ENCODE measurements around the gene FLNB.

FLNB gene

GRCh38 chr3:58011580-58011979 lies 3.4 kb downstream of the FLNB start:
- no peak overlapping the region for H3K4me2 ChIP-seq (ENCODE audit: insufficient read depth, low read length, poor library complexity, severe bottlenecking)
- no peak overlapping the region for H3K23ac ChIP-seq (ENCODE audit: low read depth, low read length, poor library complexity)
- no peak for DNase-seq (ENCODE audit: low spot score)
- no peak overlapping the region for H4K8ac ChIP-seq (ENCODE audit: low read depth, low read length)
- H3K4me3 ChIP-seq (ENCODE audit: low read length in 2 of 2), result no peak overlapping the region
- H2BK5ac ChIP-seq (ENCODE audit: low read length), result no peak overlapping the region
- H3K4me1 ChIP-seq (ENCODE audit: control insufficient read depth in 2 of 2, insufficient read depth in 1 of 2, low read depth in 1 of 2, low read length in 2 of 2), result peaks cover 9 to 10% of the 10 kb centered on the region in 2 donors
- no peak overlapping the region for H3K14ac ChIP-seq (ENCODE audit: low read length)
- no peak overlapping the region for H3K9ac ChIP-seq (ENCODE audit: low read depth, low read length, poor library complexity)
- no peak overlapping the region for H3K18ac ChIP-seq (ENCODE audit: low read length)
- no peaks in the 10 kb centered on the region for H3K27me3 ChIP-seq (ENCODE audit: control insufficient read depth in 3 of 3, insufficient read depth in 3 of 3, low read depth in 1 of 3, low read length in 3 of 3)
- no peaks in the 10 kb centered on the region for H3K9me3 ChIP-seq (replicated peaks in 1 of 2; ENCODE audit: control insufficient read depth in 2 of 2, insufficient read depth in 1 of 2, low read depth in 1 of 2, low read length in 2 of 2)
- no peak overlapping the region for H2AFZ ChIP-seq (ENCODE audit: low read length)
- peaks cover 10% of the 10 kb centered on the region for H3K79me1 ChIP-seq (ENCODE audit: low read depth, low read length)
- no peak overlapping the region for H2BK12ac ChIP-seq (ENCODE audit: low read length)
- H3K36me3 ChIP-seq (replicated peaks in 1 of 2; ENCODE audit: control insufficient read depth in 2 of 2, insufficient read depth in 2 of 2, low read length in 2 of 2), result no peaks in the 10 kb centered on the region
- no peak overlapping the region for H3K4ac ChIP-seq (ENCODE audit: low read length)
- no peak overlapping the region for H2BK120ac ChIP-seq (ENCODE audit: low read depth, low read length)
- H2AK5ac ChIP-seq (ENCODE audit: low read depth, low read length), result no peak overlapping the region
- no peak overlapping the region for H4K91ac ChIP-seq (ENCODE audit: low read depth, low read length, poor library complexity)
- WGBS, 2 donors (ENCODE audit: extremely low coverage in 2 of 2, insufficient read length in 2 of 2, insufficient replicate concordance in 1 of 2), result no CpG with 5 or more reads among the region's 3 CpGs
- no peak overlapping the region for H3K27ac ChIP-seq (replicated peaks; ENCODE audit: low read length)
- H2BK15ac ChIP-seq (ENCODE audit: low read length), result no peak overlapping the region

- no peak overlapping the region for H2BK5ac ChIP-seq (ENCODE audit: low read length)
- H3K27me3 ChIP-seq (ENCODE audit: control insufficient read depth in 3 of 3, insufficient read depth in 3 of 3, low read depth in 1 of 3, low read length in 3 of 3), result no peaks in the 10 kb centered on the region
- H3K14ac ChIP-seq (ENCODE audit: low read length), result no peak overlapping the region
- H3K4ac ChIP-seq (ENCODE audit: low read length), result no peak overlapping the region
- DNase-seq (ENCODE audit: low spot score), result no peak
- peaks cover 10% of the 10 kb centered on the region for H3K79me1 ChIP-seq (ENCODE audit: low read depth, low read length)
- H3K4me2 ChIP-seq (ENCODE audit: insufficient read depth, low read length, poor library complexity, severe bottlenecking), result no peak overlapping the region
- no peak overlapping the region for H2BK120ac ChIP-seq (ENCODE audit: low read depth, low read length)
- no peak overlapping the region for H4K91ac ChIP-seq (ENCODE audit: low read depth, low read length, poor library complexity)
- H4K8ac ChIP-seq (ENCODE audit: low read depth, low read length), result no peak overlapping the region
- H3K4me3 ChIP-seq (ENCODE audit: low read length in 2 of 2), result no peak overlapping the region
- H2AK5ac ChIP-seq (ENCODE audit: low read depth, low read length), result no peak overlapping the region
- no peak overlapping the region for H2AFZ ChIP-seq (ENCODE audit: low read length)
- no peaks in the 10 kb centered on the region for H3K9me3 ChIP-seq (replicated peaks in 1 of 2; ENCODE audit: control insufficient read depth in 2 of 2, insufficient read depth in 1 of 2, low read depth in 1 of 2, low read length in 2 of 2)
- no peak overlapping the region for H3K18ac ChIP-seq (ENCODE audit: low read length)
- no peaks in the 10 kb centered on the region for H3K36me3 ChIP-seq (replicated peaks in 1 of 2; ENCODE audit: control insufficient read depth in 2 of 2, insufficient read depth in 2 of 2, low read length in 2 of 2)
- H2BK12ac ChIP-seq (ENCODE audit: low read length), result no peak overlapping the region
- H3K4me1 ChIP-seq (ENCODE audit: control insufficient read depth in 2 of 2, insufficient read depth in 1 of 2, low read depth in 1 of 2, low read length in 2 of 2), result peaks cover 9 to 10% of the 10 kb centered on the region in 2 donors
- H2BK15ac ChIP-seq (ENCODE audit: low read length), result no peak overlapping the region
- no CpG with 5 or more reads among the region's 1 CpG for WGBS, 2 donors (ENCODE audit: extremely low coverage in 2 of 2, insufficient read length in 2 of 2, insufficient replicate concordance in 1 of 2)
- H3K23ac ChIP-seq (ENCODE audit: low read depth, low read length, poor library complexity), result no peak overlapping the region
- H3K27ac ChIP-seq (replicated peaks; ENCODE audit: low read length), result no peak overlapping the region
- H3K9ac ChIP-seq (ENCODE audit: low read depth, low read length, poor library complexity), result no peak overlapping the region
Observed at GRCh38 chr3:58012302-58012701, 4.1 kb downstream of the FLNB start.

- Histone ChIP-seq H3K18ac (ENCODE audit: low read length) (no peak overlapping the region), H3K4me2 (ENCODE audit: insufficient read depth, low read length, poor library complexity, severe bottlenecking) (no peak overlapping the region), H3K4me3 (ENCODE audit: low read length in 2 of 2) (no peak overlapping the region), H3K14ac (ENCODE audit: low read length) (no peak overlapping the region), H3K4me1 (ENCODE audit: control insufficient read depth in 2 of 2, insufficient read depth in 1 of 2, low read depth in 1 of 2, low read length in 2 of 2) (peaks cover 9 to 10% of the 10 kb centered on the region in 2 donors), H2BK5ac (ENCODE audit: low read length) (no peak overlapping the region), H4K91ac (ENCODE audit: low read depth, low read length, poor library complexity) (no peak overlapping the region), H2BK15ac (ENCODE audit: low read length) (no peak overlapping the region), H2BK12ac (ENCODE audit: low read length) (no peak overlapping the region), H3K79me1 (ENCODE audit: low read depth, low read length) (peaks cover 10% of the 10 kb centered on the region), H2AFZ (ENCODE audit: low read length) (no peak overlapping the region), H4K8ac (ENCODE audit: low read depth, low read length) (no peak overlapping the region), H3K9me3 (replicated peaks in 1 of 2; ENCODE audit: control insufficient read depth in 2 of 2, insufficient read depth in 1 of 2, low read depth in 1 of 2, low read length in 2 of 2) (no peaks in the 10 kb centered on the region), H3K27me3 (ENCODE audit: control insufficient read depth in 3 of 3, insufficient read depth in 3 of 3, low read depth in 1 of 3, low read length in 3 of 3) (no peaks in the 10 kb centered on the region), H3K23ac (ENCODE audit: low read depth, low read length, poor library complexity) (no peak overlapping the region), H2BK120ac (ENCODE audit: low read depth, low read length) (no peak overlapping the region), H3K9ac (ENCODE audit: low read depth, low read length, poor library complexity) (no peak overlapping the region), H3K36me3 (replicated peaks in 1 of 2; ENCODE audit: control insufficient read depth in 2 of 2, insufficient read depth in 2 of 2, low read length in 2 of 2) (no peaks in the 10 kb centered on the region), H2AK5ac (ENCODE audit: low read depth, low read length) (no peak overlapping the region), H3K27ac (replicated peaks; ENCODE audit: low read length) (no peak overlapping the region), H3K4ac (ENCODE audit: low read length) (no peak overlapping the region)
- no peak for DNase-seq (ENCODE audit: low spot score)
- no CpG with 5 or more reads among the region's 3 CpGs for WGBS, 2 donors (ENCODE audit: extremely low coverage in 2 of 2, insufficient read length in 2 of 2, insufficient replicate concordance in 1 of 2)
Observed at GRCh38 chr3:58013099-58013498, 4.9 kb downstream of the FLNB start.

GRCh38 chr3:58013973-58014649 lies 5.9 kb downstream of the FLNB start:
- Histone ChIP-seq H4K91ac (ENCODE audit: low read depth, low read length, poor library complexity) (no peak overlapping the region), H2AK5ac (ENCODE audit: low read depth, low read length) (no peak overlapping the region), H3K4me1 (ENCODE audit: control insufficient read depth in 2 of 2, insufficient read depth in 1 of 2, low read depth in 1 of 2, low read length in 2 of 2) (peaks cover 7 to 10% of the 10 kb centered on the region in 2 donors), H3K9ac (ENCODE audit: low read depth, low read length, poor library complexity) (no peak overlapping the region), H2AFZ (ENCODE audit: low read length) (no peak overlapping the region), H3K4me2 (ENCODE audit: insufficient read depth, low read length, poor library complexity, severe bottlenecking) (no peak overlapping the region), H3K36me3 (replicated peaks in 1 of 2; ENCODE audit: control insufficient read depth in 2 of 2, insufficient read depth in 2 of 2, low read length in 2 of 2) (no peaks in the 10 kb centered on the region), H3K9me3 (replicated peaks in 1 of 2; ENCODE audit: control insufficient read depth in 2 of 2, insufficient read depth in 1 of 2, low read depth in 1 of 2, low read length in 2 of 2) (no peaks in the 10 kb centered on the region), H3K27me3 (ENCODE audit: control insufficient read depth in 3 of 3, insufficient read depth in 3 of 3, low read depth in 1 of 3, low read length in 3 of 3) (no peaks in the 10 kb centered on the region), H4K8ac (ENCODE audit: low read depth, low read length) (no peak overlapping the region), H3K23ac (ENCODE audit: low read depth, low read length, poor library complexity) (no peak overlapping the region), H2BK15ac (ENCODE audit: low read length) (no peak overlapping the region), H2BK12ac (ENCODE audit: low read length) (no peak overlapping the region), H3K79me1 (ENCODE audit: low read depth, low read length) (peaks cover 6% of the 10 kb centered on the region), H2BK120ac (ENCODE audit: low read depth, low read length) (no peak overlapping the region), H3K18ac (ENCODE audit: low read length) (no peak overlapping the region), H2BK5ac (ENCODE audit: low read length) (no peak overlapping the region), H3K4me3 (ENCODE audit: low read length in 2 of 2) (no peak overlapping the region), H3K27ac (replicated peaks; ENCODE audit: low read length) (no peak overlapping the region), H3K4ac (ENCODE audit: low read length) (no peak overlapping the region), H3K14ac (ENCODE audit: low read length) (no peak overlapping the region)
- no CpG with 5 or more reads among the region's 10 CpGs for WGBS, 2 donors (ENCODE audit: extremely low coverage in 2 of 2, insufficient read length in 2 of 2, insufficient replicate concordance in 1 of 2)
- no peak for DNase-seq (ENCODE audit: low spot score)

Data from neuronal stem cell (in vitro differentiated cells).